Activated T-helper 17 cell treated with anti-CD3 and anti-CD28 coated beads, Interleukin-2, amount 50 U/mL, for 72 hours (primary cell): ENCODE measurements around the gene SLC2A13. TPM values are rescaled to one million over a fixed set of nuclear protein-coding genes. Genes with fewer than 3 reads are reported as not detected.
"Not testable (repeated sequence)": the region's sequence is repeated elsewhere in the genome, so short reads cannot be mapped to it uniquely, and the experiment has no call there.

ENCODE experiments used
- ATAC-seq: fragments of 150-1000 bp; cut with Tn5 transposase; replicated peaks from 2 replicates; pipeline ENCODE4 v1.10.0; 2021; ENCODE audit warnings: mild to moderate bottlenecking, moderate library complexity
- H3K27ac Mint-ChIP-seq: one replicate; pipeline ENCODE4 v1.8.0; 2022; ENCODE audit warnings: mixed read lengths
- H3K27me3 Mint-ChIP-seq: one replicate; pipeline ENCODE4 v1.8.0; 2022; ENCODE audit warnings: mixed read lengths
- H3K36me3 Mint-ChIP-seq: one replicate; pipeline ENCODE4 v1.8.0; 2022; ENCODE audit warnings: low read depth, mild to moderate bottlenecking, mixed read lengths
- H3K4me1 Mint-ChIP-seq: one replicate; pipeline ENCODE4 v1.8.0; 2022; ENCODE audit warnings: mixed read lengths
- H3K4me3 Mint-ChIP-seq: one replicate; pipeline ENCODE4 v1.8.0; 2022; ENCODE audit warnings: mild to moderate bottlenecking, mixed read lengths
- H3K9me3 Mint-ChIP-seq: one replicate; pipeline ENCODE4 v1.8.0; 2022; ENCODE audit warnings: mixed read lengths
- total RNA-seq, 2 donors: library from RNA; stranded (reverse); gene quantifications; one replicate each; pipeline ENCODE4 v1.2.3, GENCODE V29; 2022

The SLC2A13 gene
- total RNA-seq, 2 donors from 2014 or later: 3.3 to 6.0 TPM

DNA sequence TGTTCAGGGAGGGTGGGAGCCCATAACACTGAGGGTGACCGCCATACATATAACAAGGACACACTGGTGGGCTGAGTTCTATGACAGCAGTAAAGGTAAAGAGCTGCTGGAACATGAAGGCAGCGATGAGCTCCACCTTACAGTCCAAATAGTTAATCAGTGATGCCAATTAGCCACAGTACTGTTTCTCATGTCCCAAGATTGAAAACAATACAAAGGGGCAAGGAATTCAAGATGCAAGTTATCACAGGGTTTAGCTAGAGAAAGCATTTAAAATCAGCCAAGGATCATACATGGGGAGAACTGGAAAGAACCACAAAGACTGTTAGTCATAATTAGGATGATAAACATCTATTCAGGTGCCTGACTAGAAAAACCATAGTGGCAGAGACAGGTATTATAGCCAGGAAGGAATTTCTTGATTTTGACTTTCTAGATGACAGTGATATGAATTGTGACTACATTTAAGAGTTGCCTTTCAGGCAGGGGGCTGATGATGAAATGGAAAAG is 221.2 kb downstream of the SLC2A13 start:
- ATAC-seq: no peak
- H3K27me3 Mint-ChIP-seq: no peaks in the 10 kb centered on the region
- no peaks in the 10 kb centered on the region for H3K4me1 Mint-ChIP-seq
- no peak overlapping the region for H3K27ac Mint-ChIP-seq
- H3K4me3 Mint-ChIP-seq: no peak overlapping the region
- no peaks in the 10 kb centered on the region for H3K36me3 Mint-ChIP-seq
- H3K9me3 Mint-ChIP-seq: peaks cover 4% of the 10 kb centered on the region

DNA sequence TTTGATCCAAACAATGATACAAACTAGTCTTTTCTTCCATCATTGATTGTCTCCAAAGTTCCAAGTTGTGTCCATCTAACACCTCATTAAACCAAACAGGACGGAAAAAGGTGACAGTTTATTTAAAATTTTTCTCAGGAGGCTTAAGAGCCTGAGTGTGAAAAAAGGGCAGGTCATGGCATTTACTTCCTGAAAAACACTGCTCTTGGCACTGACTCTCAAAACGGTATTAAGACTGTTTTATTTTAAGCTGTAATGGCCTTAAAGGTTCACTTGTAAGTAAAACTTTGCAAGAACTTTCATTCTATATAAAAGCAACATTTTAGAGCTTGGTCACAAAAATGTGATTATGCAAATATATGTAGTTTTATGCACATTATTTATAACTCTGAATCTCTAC is 222.5 kb downstream of the SLC2A13 start:
- no peaks in the 10 kb centered on the region for H3K36me3 Mint-ChIP-seq
- H3K27me3 Mint-ChIP-seq: no peaks in the 10 kb centered on the region
- ATAC-seq: no peak
- no peaks in the 10 kb centered on the region for H3K4me1 Mint-ChIP-seq
- no peak overlapping the region for H3K4me3 Mint-ChIP-seq
- H3K27ac Mint-ChIP-seq: no peak overlapping the region
- peaks cover 4% of the 10 kb centered on the region for H3K9me3 Mint-ChIP-seq

DNA sequence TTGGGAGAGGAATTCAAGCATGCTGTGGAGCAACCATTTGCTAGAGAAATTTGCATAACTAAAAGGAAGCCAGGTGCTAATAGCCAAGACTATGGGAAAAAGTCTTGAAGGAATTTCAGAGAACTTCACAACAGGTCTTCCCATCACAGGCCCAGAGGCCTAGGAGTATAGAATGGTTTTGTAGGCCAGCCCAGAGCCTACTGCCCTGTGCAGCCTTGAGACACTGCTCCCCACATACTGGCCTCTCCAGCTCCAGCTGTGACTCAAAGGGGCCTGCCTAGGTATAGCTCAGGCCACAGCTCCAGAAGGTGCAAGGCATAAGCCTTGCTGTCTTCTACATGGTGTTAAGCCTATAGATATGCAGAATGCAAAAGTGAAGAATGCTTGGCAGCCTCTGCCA is 227.1 kb downstream of the SLC2A13 start:
- Mint-ChIP-seq H3K4me3 (no peak overlapping the region), H3K27me3 (no peaks in the 10 kb centered on the region), H3K36me3 (no peaks in the 10 kb centered on the region), H3K9me3 (peaks cover 10% of the 10 kb centered on the region), H3K4me1 (no peaks in the 10 kb centered on the region), H3K27ac (no peak overlapping the region)
- no peak for ATAC-seq

DNA sequence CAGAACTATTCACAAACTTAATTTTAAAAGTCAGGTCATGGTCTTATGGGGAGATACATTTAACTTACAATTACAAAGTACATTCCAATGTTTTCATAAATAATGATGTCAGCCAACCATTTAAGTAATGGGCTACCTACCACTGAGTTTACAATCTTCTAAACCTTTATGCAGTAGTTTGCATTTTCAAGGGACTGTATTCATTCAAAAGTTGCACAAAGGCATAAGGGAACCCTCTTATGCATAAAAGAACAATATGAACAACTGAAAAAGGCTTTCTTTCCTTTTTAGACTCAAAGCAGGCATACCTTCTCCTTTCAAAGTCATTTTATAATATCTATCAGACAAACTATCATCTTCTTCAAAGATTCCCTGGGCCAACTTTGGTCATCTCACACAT is 230.2 kb downstream of the SLC2A13 start:
- no peak overlapping the region for H3K27ac Mint-ChIP-seq
- no peaks in the 10 kb centered on the region for H3K4me1 Mint-ChIP-seq
- H3K9me3 Mint-ChIP-seq: peaks cover 10% of the 10 kb centered on the region
- ATAC-seq: no peak
- no peak overlapping the region for H3K4me3 Mint-ChIP-seq
- no peaks in the 10 kb centered on the region for H3K27me3 Mint-ChIP-seq
- no peaks in the 10 kb centered on the region for H3K36me3 Mint-ChIP-seq

DNA sequence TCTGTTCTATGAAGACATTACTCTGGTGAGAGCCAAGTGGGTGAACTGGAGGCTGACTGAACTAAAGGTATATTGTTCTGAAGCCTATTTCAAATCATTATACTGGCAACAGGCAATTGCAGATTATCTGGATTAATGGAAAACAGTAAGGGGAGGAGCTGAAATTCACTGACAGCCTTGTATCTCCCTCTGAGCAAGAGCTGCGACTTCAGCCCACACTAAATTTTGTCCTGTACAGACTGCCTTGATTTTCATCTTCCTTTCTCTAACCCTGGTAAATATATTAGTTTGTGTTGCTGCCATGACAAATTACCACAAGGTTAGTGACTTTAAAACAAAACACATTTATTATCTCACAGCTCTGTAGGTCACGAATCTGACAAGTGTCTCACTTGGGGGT is 231.1 kb downstream of the SLC2A13 start:
- H3K9me3 Mint-ChIP-seq: peaks cover 6% of the 10 kb centered on the region
- H3K27me3 Mint-ChIP-seq: no peaks in the 10 kb centered on the region
- no peaks in the 10 kb centered on the region for H3K36me3 Mint-ChIP-seq
- ATAC-seq: no peak
- H3K27ac Mint-ChIP-seq: no peak overlapping the region
- H3K4me1 Mint-ChIP-seq: no peaks in the 10 kb centered on the region
- no peak overlapping the region for H3K4me3 Mint-ChIP-seq

DNA sequence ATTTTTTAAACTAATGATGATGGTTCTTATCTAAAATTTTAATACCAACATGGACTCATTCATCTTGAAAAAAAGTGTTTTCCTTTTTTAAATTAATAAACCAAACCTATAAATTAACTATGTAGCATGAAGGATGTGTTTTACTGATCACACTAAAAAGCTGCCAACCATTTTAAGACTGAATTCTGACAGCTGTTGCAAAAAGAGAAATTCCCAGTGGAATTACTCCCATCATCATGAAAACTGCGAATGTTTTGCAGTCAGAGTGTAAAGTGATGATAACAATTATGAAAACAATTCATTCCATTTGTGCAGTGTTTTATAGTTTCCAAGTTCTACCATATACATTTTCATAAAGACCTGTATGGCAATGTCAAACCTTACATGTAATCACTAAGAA is 232.8 kb downstream of the SLC2A13 start:
- Mint-ChIP-seq H3K36me3 (no peaks in the 10 kb centered on the region), H3K4me1 (no peaks in the 10 kb centered on the region)

DNA sequence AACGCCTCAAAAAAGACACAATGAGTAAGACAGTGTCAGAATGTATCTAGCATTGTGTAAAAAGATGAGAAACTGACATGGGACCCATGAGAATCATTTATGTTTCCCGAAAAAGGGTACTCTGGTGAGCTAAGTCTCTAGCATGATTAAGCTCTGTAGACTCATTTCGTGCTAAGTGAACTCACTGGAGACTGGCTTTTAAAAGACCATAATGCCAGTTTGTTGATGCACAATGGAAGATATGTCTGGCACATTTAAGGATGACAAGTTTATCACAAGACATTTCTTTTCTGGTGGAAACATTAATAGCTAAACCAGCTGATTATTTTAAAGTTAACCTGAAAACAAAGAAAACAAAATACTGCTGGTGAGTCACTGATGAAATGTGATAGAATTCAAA is 233.5 kb downstream of the SLC2A13 start:
- H3K9me3 Mint-ChIP-seq: no peaks in the 10 kb centered on the region
- H3K4me3 Mint-ChIP-seq: no peak overlapping the region
- ATAC-seq: no peak

More for the DNA sequence above, 232.8 kb downstream of the SLC2A13 start:
- Mint-ChIP-seq H3K27me3 (no peaks in the 10 kb centered on the region), H3K9me3 (peaks cover 2% of the 10 kb centered on the region), H3K27ac (no peak overlapping the region), H3K4me3 (no peak overlapping the region)
- no peak for ATAC-seq

DNA sequence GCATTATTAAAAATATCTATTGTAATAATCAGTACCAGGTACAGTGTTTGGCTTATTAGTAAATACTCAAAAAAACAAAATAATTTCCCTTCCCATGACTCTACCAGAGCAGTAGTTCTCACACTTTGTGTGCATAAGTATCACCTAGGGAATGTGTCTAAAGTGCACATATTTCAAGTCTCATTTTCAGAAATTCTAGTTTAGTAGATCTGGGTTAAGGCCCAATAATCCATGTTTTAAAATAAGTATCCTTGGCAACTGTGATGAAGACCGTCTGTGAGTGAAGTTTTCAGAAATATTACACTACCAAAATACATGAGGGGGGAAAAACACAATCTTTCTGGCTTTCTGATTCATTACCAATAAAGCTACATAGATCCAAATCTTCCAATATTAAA is 237.6 kb downstream of the SLC2A13 start:
- no peaks in the 10 kb centered on the region for H3K27me3 Mint-ChIP-seq
- H3K4me3 Mint-ChIP-seq: no peak overlapping the region
- no peak overlapping the region for H3K27ac Mint-ChIP-seq
- no peak for ATAC-seq
- no peaks in the 10 kb centered on the region for H3K36me3 Mint-ChIP-seq
- H3K4me1 Mint-ChIP-seq: no peaks in the 10 kb centered on the region
- peaks cover 8% of the 10 kb centered on the region for H3K9me3 Mint-ChIP-seq

More for the DNA sequence above, 233.5 kb downstream of the SLC2A13 start:
- Mint-ChIP-seq H3K27me3 (no peaks in the 10 kb centered on the region), H3K4me1 (no peaks in the 10 kb centered on the region), H3K36me3 (no peaks in the 10 kb centered on the region), H3K27ac (no peak overlapping the region)

DNA sequence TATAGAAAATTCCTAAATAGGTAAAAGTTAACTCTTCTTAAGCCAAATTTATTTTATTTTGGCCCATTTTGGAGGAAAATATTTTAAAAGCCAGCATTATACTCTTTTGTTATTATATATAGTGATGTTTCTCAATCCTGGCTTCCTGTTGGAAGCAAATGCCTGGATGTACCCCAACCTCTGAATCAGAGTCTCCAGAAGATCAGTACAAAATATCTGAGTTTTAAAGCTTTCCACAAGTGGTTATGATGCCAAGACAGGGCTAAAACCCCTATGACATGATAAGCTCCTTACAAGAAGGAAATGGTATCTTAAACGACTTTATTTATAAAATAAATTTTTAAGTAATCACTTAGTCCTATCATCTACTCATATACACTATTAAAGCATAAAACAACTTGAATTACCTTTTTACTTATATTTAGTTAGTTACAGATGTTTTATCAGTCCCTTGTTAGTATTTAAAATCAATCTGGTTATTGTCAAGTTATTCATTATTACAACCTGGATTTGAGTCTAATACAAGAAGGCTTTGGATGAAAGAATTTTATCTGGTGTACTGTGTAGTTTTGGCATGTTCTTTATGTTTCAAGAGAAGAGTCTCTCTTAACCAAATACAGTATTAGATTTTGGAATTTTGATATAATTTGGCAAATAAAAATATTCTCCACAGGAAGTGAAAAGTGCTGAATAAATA is 238.1 kb downstream of the SLC2A13 start:
- no peaks in the 10 kb centered on the region for H3K4me1 Mint-ChIP-seq
- H3K27me3 Mint-ChIP-seq: no peaks in the 10 kb centered on the region
- H3K4me3 Mint-ChIP-seq: no peak overlapping the region
- H3K9me3 Mint-ChIP-seq: peaks cover 8% of the 10 kb centered on the region
- H3K27ac Mint-ChIP-seq: no peak overlapping the region
- H3K36me3 Mint-ChIP-seq: no peaks in the 10 kb centered on the region
- no peak for ATAC-seq

DNA sequence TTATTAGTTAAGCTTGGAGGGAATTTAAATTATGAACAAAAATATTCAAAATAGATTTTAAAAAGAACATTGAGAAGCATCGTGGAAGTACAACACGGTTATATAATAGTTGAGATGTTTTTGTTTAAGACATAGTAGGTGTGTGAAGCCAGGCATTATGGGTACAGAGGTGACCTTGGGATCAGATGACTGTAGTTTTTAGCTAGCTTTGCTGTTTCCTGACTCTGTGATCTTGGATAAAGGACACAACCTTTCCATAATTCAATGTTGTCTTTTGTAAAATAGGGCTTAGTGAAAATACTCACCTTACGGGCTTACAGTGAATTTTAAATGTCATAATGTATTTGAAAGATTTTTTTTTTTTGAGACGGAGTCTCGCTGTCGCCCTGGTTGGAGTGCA is 239.7 kb downstream of the SLC2A13 start:
- H3K9me3 Mint-ChIP-seq: peaks cover 8% of the 10 kb centered on the region
- H3K27me3 Mint-ChIP-seq: no peaks in the 10 kb centered on the region
- H3K27ac Mint-ChIP-seq: no peak overlapping the region
- H3K4me3 Mint-ChIP-seq: no peak overlapping the region
- ATAC-seq: no peak
- H3K36me3 Mint-ChIP-seq: no peaks in the 10 kb centered on the region
- no peaks in the 10 kb centered on the region for H3K4me1 Mint-ChIP-seq

DNA sequence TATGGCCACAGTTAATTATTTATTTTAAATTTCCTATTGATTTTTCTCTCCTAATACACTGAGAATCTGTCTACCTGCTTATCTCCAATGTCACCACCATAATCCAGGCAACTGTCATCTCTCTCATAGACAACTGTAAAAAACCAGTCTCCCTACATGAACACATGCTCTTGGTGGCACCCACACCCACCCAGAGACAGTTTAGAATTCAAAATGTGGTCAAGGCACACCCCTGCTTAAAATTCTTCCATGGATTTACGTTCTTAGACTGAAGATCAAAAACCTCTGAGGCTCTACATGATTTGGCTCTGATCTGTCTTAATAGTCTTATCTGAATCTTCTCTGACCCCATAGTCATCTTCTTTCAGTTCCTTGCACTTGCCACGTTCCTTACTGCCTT is 245.2 kb downstream of the SLC2A13 start:
- H3K4me3 Mint-ChIP-seq: no peak overlapping the region
- H3K4me1 Mint-ChIP-seq: no peaks in the 10 kb centered on the region
- H3K9me3 Mint-ChIP-seq: peaks cover 5% of the 10 kb centered on the region
- ATAC-seq: no peak
- no peaks in the 10 kb centered on the region for H3K27me3 Mint-ChIP-seq
- no peaks in the 10 kb centered on the region for H3K36me3 Mint-ChIP-seq
- H3K27ac Mint-ChIP-seq: no peak overlapping the region

DNA sequence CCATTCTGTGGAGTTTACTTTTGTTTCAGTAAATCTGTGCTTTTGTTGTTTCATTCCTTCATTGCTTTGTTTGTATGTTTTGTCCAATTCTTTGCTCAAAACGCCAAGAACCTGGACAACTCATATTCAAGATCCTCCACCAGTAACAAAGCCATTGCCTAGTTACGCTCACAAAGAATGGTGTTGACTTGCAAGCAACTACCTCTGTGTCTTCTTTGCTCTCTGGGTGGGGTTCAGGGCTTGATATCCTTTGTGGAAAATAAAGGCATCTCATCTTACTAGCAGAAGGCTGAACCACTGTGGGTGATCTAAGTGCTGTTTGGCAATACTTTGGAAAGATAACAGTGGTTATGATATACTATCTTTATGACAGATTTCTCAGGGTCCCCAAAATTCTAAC is 252.9 kb downstream of the SLC2A13 start:
- Mint-ChIP-seq H3K27ac (no peak overlapping the region), H3K36me3 (no peaks in the 10 kb centered on the region), H3K9me3 (no peaks in the 10 kb centered on the region), H3K4me3 (no peak overlapping the region), H3K27me3 (no peaks in the 10 kb centered on the region), H3K4me1 (no peaks in the 10 kb centered on the region)
- ATAC-seq: no peak

DNA sequence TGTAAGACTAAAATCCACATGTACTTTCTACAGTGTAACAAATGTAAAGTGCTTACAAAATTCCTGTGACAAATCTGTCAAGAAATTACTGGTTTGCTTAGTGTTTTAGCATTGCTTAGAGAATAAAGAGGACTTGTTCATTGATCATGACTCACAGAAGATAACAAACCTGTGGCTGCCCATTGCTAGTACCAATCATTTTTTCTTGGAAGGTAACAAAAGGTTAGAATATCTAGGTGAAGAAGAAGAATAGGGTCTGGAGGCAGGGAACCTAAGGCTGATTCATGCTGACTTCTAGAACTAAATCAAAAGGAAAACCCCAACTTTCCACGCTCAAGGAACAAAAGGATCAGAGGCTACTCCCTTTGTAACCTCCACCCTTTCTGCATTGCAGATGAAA is 253.5 kb downstream of the SLC2A13 start:
- Mint-ChIP-seq H3K4me3 (no peak overlapping the region), H3K27me3 (no peaks in the 10 kb centered on the region), H3K27ac (no peak overlapping the region), H3K9me3 (no peaks in the 10 kb centered on the region), H3K4me1 (no peaks in the 10 kb centered on the region), H3K36me3 (no peaks in the 10 kb centered on the region)
- ATAC-seq: peak; percentile 18

DNA sequence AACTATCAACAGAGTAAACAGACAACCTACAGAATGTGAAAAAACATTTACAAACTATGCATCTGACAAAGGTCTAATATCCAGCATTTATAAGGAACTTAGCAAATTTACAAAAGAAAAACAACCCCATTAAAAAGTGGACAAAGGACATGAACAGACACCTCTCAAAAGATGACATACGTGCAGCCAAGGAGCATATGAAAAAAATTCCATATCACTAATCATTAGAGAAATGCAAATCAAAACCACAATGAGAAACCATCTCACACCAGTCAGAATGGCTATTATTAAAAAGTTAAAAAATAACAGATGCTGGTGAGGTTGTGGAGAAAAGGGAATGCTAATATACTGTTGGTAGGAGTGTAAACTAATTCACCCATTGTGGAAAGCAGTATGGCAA is 257.7 kb downstream of the SLC2A13 start:
- not testable (repeated sequence) for H3K4me1 Mint-ChIP-seq, H3K36me3 Mint-ChIP-seq

DNA sequence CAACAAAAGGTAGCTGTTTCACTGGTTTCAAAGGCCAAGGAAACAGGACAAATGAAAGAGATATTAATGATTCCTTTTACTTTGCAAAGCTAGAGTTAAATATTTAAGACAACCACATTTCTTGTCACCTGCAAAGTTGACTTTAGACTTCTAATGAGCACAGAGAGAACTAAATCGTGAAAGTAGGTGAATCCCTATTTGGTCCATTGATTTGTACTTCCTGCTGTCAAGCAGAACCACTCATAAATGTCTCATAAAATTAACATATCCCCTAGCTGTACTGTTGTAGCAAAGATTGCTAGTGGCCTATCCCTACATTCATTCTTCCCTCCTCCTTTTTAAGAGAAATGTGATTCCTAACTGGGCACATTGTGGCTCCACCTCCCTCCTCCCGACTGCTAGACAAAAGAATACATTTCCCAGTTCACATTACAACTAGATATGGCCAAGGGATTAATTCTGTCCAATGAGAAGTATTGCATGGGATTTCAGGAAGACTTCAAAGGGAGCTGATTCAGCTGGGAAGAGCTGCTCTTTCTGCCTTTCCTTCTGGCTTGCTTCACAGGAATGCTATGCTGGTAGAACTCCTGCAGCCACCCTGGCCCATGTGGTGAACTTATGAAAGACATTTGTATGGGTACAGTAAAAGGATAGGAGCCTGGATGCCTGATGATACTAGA is 258.8 kb downstream of the SLC2A13 start:
- Mint-ChIP-seq H3K27me3 (no peaks in the 10 kb centered on the region), H3K4me1 (no peaks in the 10 kb centered on the region), H3K27ac (no peak overlapping the region), H3K9me3 (no peaks in the 10 kb centered on the region), H3K4me3 (no peak overlapping the region), H3K36me3 (no peaks in the 10 kb centered on the region)
- ATAC-seq: no peak

More for the DNA sequence above, 257.7 kb downstream of the SLC2A13 start:
- H3K4me3 Mint-ChIP-seq, H3K27me3 Mint-ChIP-seq, H3K9me3 Mint-ChIP-seq, ATAC-seq, H3K27ac Mint-ChIP-seq: not testable (repeated sequence)
